Testis (tissue), 2 donors: Measurements from ENCODE around the gene SHISA8.

Experiments used
- CTCF ChIP-seq, 3 experiments: fragments of 450-650 bp in 2 of 3; fragments of 200-600 bp in 1 of 3; sonication (generic) in 1 of 3; IDR thresholded peaks; one replicate each; pipeline ENCODE4 v1.5.1; 2016 to 2019; ENCODE audit warnings: antibody characterized with exemption in 3 of 3, mild to moderate bottlenecking in 2 of 3, moderate library complexity in 1 of 3
- POLR2A ChIP-seq: fragments of 450-650 bp; IDR thresholded peaks from one replicate; pipeline ENCODE4 v1.6.1; 2017; ENCODE audit warnings: antibody characterized with exemption, mild to moderate bottlenecking, moderate library complexity

DNA sequence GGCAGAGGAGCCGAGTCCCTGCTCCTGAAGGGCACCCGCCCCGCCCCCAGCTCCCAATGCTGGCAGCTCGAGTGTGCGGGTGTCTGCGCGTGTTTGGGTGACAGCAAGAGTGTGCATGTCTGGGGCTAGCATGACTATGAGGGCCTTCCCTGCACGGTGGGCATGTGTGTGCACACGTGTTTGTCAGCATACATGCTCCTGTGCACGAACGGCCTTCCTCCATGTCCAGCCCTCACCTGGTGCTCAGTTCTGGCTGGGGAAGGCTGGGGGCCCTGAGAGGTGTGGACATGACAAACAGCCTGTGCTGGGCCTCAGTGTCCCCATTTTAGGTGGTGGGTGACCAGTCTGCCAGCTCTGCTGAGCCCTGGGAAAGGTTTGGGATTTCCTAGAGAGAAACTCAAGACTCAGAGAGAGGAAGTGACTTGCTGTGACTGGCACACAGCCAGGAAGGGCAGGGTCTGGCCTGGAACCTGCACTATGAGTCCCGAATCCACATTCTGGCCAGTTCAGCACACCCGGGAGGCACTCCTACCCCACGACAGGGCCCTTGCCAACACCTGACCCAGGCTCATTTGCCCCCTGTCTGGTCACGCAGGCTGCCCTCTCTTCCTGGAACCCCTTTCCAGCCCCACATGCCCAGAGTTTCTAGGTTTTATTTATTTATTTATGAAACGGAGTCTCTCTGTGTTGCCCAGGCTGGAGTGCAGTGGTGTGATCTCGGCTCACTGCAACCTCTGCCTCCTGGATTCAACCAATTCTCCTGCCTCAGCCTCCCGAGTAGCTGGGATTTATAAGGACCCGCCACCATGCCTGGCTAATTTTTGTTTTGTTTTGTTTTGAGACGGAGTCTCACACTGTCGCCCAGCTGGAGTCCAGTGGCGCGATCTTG is 3.3 kb upstream of the SHISA8 start:
- no peak for TF ChIP-seq CTCF (IDR thresholded peaks at IDR 0.05)
- no peak for TF ChIP-seq POLR2A
